ENCODE measurements around the gene BARHL2. TPM values are rescaled to one million over a fixed set of nuclear protein-coding genes. Genes with fewer than 3 reads are reported as not detected.

Gene BARHL2
- total and polyA plus RNA-seq, 2 of the 4 experiments (the other 2 are of a cell fraction): not detected

DNA sequence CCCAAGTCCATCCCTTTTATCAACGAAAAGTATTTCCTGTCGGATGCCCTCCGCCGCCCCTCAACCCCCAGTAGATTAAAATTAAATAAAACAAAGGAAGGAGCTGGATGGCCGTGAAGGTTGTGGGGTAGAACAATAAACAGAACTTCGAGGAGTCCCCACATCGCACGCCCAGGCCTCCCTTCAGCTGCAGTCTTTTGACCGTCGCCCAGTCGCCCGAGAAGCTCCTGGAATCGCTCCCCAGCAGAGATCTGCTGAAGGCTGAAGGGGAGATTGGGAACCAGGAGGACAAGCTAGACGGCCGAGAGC lies 905 bp downstream of the BARHL2 start:
- Histone ChIP-seq H4K5ac (ENCODE audit: low read depth, low read length) (no peak overlapping the region), H2AFZ (replicated peaks; ENCODE audit: low read length, poor library complexity) (no peak overlapping the region), H3K4ac (ENCODE audit: low read depth, low read length) (no peak overlapping the region), H3K4me2 (ENCODE audit: low read depth, low read length) (no peak overlapping the region), H4K20me1 (ENCODE audit: insufficient read depth, low read length) (no peaks in the 10 kb centered on the region), H2BK5ac (ENCODE audit: low read depth, low read length, poor library complexity, severe bottlenecking) (no peak overlapping the region), H3K27me3 (ENCODE audit: control insufficient read depth, insufficient read depth, low read length) (peaks cover 88% of the 10 kb centered on the region), H2AK5ac (ENCODE audit: low read depth, low read length) (no peak overlapping the region), H2BK20ac (ENCODE audit: low read depth, low read length) (no peak overlapping the region), H4K91ac (ENCODE audit: insufficient read depth, low read depth, low read length) (no peak overlapping the region), H3K4me3 (ENCODE audit: insufficient read depth, low read depth, low read length) (no peak overlapping the region), H3K18ac (ENCODE audit: low read depth, low read length) (no peak overlapping the region), H3K9me1 (ENCODE audit: insufficient read depth, low read length) (no peaks in the 10 kb centered on the region), H3K14ac (replicated peaks; ENCODE audit: low read depth, low read length) (no peak overlapping the region), H4K8ac (ENCODE audit: low read depth in 2 of 2, low read length in 2 of 2) (no peak overlapping the region), H3K23ac (ENCODE audit: low read depth, low read length) (no peak overlapping the region; the same call in 1 of the 2 replicates), H2AK9ac (replicated peaks; ENCODE audit: low read depth, low read length, poor library complexity) (no peak overlapping the region), H3K4me1 (ENCODE audit: control insufficient read depth, insufficient read depth, low read length) (no peaks in the 10 kb centered on the region), H2BK120ac (ENCODE audit: low read depth, low read length) (no peak overlapping the region), H3K9ac (ENCODE audit: low read depth, low read length) (no peak overlapping the region), H3K56ac (ENCODE audit: extremely low read depth, insufficient read depth, low read length) (no peak overlapping the region), H3K79me1 (ENCODE audit: low read depth in 1 of 2, low read length in 2 of 2) (no peaks in the 10 kb centered on the region), H3K36me3 (ENCODE audit: control insufficient read depth, insufficient read depth, low read length) (no peaks in the 10 kb centered on the region), H3K9me3 (ENCODE audit: control insufficient read depth, insufficient read depth, low read length) (peaks cover 11% of the 10 kb centered on the region; the same call in 1 of the 2 replicates), H3K27ac (ENCODE audit: insufficient read depth, low read length) (no peak overlapping the region), H2BK15ac (ENCODE audit: low read depth, low read length) (no peak overlapping the region)
- ATAC-seq (ENCODE audit: low read depth): no peak
- intact Hi-C loops (cut with micrococcal nuclease): no loop called here
- ChIA-PET CTCF (no interaction called here), POLR2A (ENCODE audit: unreplicated experiment) (no interaction called here)
- 0% methylated on average over 5 of the region's 15 CpGs; no CpG with 5 or more reads in 1 of the 2 experiments for WGBS, 2 experiments (ENCODE audit: extremely low coverage in 2 of 2, insufficient read length in 1 of 2)
- dilution Hi-C loops (cut with HindIII; ENCODE audit: low sequenced_read_pairs, unreplicated experiment): no loop called here
- in situ Hi-C loops (cut with MboI; ENCODE audit: low sequenced_read_pairs): no loop called here
- BruUV-seq (replicated peaks): no TSS peak
- no peak for DNase-seq
- TF ChIP-seq CTCF (conservative IDR thresholded peaks at IDR 0.05; ENCODE audit: low read depth, low read length) (no peak), MXI1 (IDR thresholded peaks at IDR 0.05; ENCODE audit: borderline replicate concordance, low read depth, low read length) (no peak), USF2 (IDR thresholded peaks at IDR 0.05; ENCODE audit: low read depth, low read length) (no peak), MAFK (IDR thresholded peaks at IDR 0.05; ENCODE audit: low read depth, low read length) (no peak), RFX5 (IDR thresholded peaks at IDR 0.05; ENCODE audit: low read depth, low read length) (no peak), BHLHE40 (IDR thresholded peaks at IDR 0.05; ENCODE audit: low read depth, low read length) (no peak), RCOR1 (IDR thresholded peaks at IDR 0.05; ENCODE audit: insufficient replicate concordance, low read length) (no peak), ELK1 (IDR thresholded peaks at IDR 0.05; ENCODE audit: borderline replicate concordance, low read depth, low read length) (no peak), POLR2A (IDR thresholded peaks at IDR 0.05; ENCODE audit: low read depth, low read length) (no peak), CEBPB (IDR thresholded peaks at IDR 0.05; ENCODE audit: low read depth, low read length) (no peak), SMC3 (IDR thresholded peaks at IDR 0.05; ENCODE audit: low read depth, low read length) (no peak), CHD1 (IDR thresholded peaks at IDR 0.05; ENCODE audit: low read depth, low read length) (no peak), RAD21 (IDR thresholded peaks at IDR 0.05; ENCODE audit: low read length) (no peak), FOS (IDR thresholded peaks at IDR 0.05; ENCODE audit: low read depth, low read length) (no peak), MAZ (IDR thresholded peaks at IDR 0.05; ENCODE audit: borderline replicate concordance, low read depth, low read length) (no peak), NFE2L2 (IDR thresholded peaks at IDR 0.05; ENCODE audit: low read depth, low read length) (no peak)

Measured in IMR-90 (cell line).